Small intestine (tissue), 7 donors: ENCODE data around the gene TUBD1. TPM values are rescaled to one million over a fixed set of nuclear protein-coding genes. Genes with fewer than 3 reads are reported as not detected.
A peak's percentile ranks its signal among the peaks of the same experiment; 100 is the strongest.

Experiments used
- DNase-seq, 2 donors: peaks; one replicate each; pipeline versions ENCODE4 v3.0.0 to v3.0.0-alpha.2; 2013
- FAIRE-seq: peaks from 2 replicates; lab custom pipeline; 2012; peaks lifted over from hg19 to GRCh38; lab: Jason Lieb, UNC
- H3K27ac ChIP-seq, 3 donors: one replicate each; pipeline ENCODE4 v1.5.1; 2013; ENCODE audit warnings: low read length in 2 of 3, mild to moderate bottlenecking in 2 of 3, control low read depth in 1 of 3, inconsistent platforms in 1 of 3, low read depth in 1 of 3, moderate library complexity in 1 of 3
- H3K27me3 ChIP-seq, 3 donors: one replicate each; pipeline ENCODE4 v1.6.1; 2013; ENCODE audit warnings: low read length in 3 of 3, inconsistent platforms in 1 of 3; ENCODE audit not compliant: control insufficient read depth in 3 of 3, insufficient read depth in 3 of 3
- H3K36me3 ChIP-seq, 3 donors: one replicate each; pipeline ENCODE4 v1.6.1; 2013; ENCODE audit warnings: low read length in 3 of 3, inconsistent platforms in 1 of 3, low read depth in 1 of 3, mild to moderate bottlenecking in 1 of 3, moderate library complexity in 1 of 3; ENCODE audit not compliant: control insufficient read depth in 3 of 3, insufficient read depth in 2 of 3
- H3K4me1 ChIP-seq, 3 donors: one replicate each; pipeline ENCODE4 v1.6.1; 2013; ENCODE audit warnings: low read length in 2 of 3, inconsistent platforms in 1 of 3, low read depth in 1 of 3, mild to moderate bottlenecking in 1 of 3, moderate library complexity in 1 of 3; ENCODE audit not compliant: control insufficient read depth in 3 of 3, insufficient read depth in 2 of 3
- H3K4me3 ChIP-seq, 3 donors: one replicate each; pipeline ENCODE4 v1.5.1; 2013; ENCODE audit warnings: low read length in 3 of 3, control low read depth in 1 of 3, inconsistent platforms in 1 of 3, low read depth in 1 of 3, mild to moderate bottlenecking in 1 of 3, moderate library complexity in 1 of 3
- H3K9me3 ChIP-seq, 2 donors: one replicate each; pipeline ENCODE4 v1.6.1; 2013; ENCODE audit warnings: low read depth in 1 of 2, low read length in 1 of 2; ENCODE audit not compliant: control insufficient read depth in 2 of 2, insufficient read depth in 1 of 2
- WGBS, 3 donors: extraction: QIAGEN DNeasy Blood & Tissue Kit; methylation state at CpG; one replicate each; pipeline ENCODE4 v1.1.7; 2013; 5-methylcytosine and 5-hydroxymethylcytosine counted together
- polyA plus RNA-seq, 4 donors: library from polyadenylated mRNA; stranded (reverse) in 3 of 4; unstranded in 1 of 4; fragments of 200-250 nt in 3 of 4; fragments of 120-200 nt in 1 of 4; gene quantifications; one replicate each; pipeline versions ENCODE4 v1.2.1 to v1.2.3, GENCODE V29; 2013
- donor health status: healthy with polysubstance abuse.
- donor health status: control.
- donor health status: control.
- donor health status: Bipolar disorder and iron deficiency.
- donor health status: healthy.

Gene TUBD1
- polyA plus RNA-seq, 4 donors: 5.2 to 11.9 (median 7.4) TPM

DNA sequence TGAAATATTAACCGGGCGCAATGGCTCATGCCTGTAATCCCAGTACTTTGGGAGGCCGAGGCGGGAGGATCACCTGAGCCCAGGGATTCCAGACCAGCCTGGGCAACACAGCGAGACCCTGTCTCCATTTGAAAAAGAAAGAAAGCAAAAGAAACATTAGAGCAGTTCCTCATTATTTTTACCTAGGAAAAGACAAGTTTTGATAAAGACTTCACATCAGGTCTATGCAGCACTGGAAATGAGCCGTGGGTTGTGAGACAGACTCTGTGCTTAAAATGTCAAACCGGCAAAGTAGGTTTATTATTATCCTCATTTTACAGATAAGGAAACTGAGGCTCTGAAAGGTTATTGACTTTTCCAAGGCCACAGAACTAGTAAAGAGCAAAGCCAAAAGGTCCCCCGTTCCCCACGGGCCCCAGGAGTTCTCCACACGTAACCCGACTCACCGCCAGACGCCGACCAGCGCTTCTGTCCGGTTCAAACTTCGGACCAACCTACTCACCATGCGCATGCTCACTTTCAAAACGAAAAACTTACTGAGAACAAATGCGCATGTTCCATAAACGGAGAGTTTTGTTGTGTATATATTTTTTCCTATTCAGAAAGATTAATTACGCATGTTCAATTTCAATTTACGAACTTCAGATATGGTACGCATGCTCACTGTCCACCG is 356 bp downstream of the TUBD1 start:
- no peak for DNase-seq
- H3K27me3 ChIP-seq: no peaks in the 10 kb centered on the region
- 2 to 7% (median 3%) methylated on average over 25 of the region's 25 CpGs for WGBS, 3 donors
- H3K4me1 ChIP-seq: peaks cover 0 to 6% (median 0%) of the 10 kb centered on the region in 3 donors
- peak overlapping the region; percentile 41 to 88 (median 84) for H3K4me3 ChIP-seq
- H3K9me3 ChIP-seq: no peaks in the 10 kb centered on the region
- H3K27ac ChIP-seq: peak overlapping the region; percentile 25 to 83 (median 37)
- H3K36me3 ChIP-seq: peaks cover 0 to 8% (median 5%) of the 10 kb centered on the region in 3 donors
- no peak for FAIRE-seq

DNA sequence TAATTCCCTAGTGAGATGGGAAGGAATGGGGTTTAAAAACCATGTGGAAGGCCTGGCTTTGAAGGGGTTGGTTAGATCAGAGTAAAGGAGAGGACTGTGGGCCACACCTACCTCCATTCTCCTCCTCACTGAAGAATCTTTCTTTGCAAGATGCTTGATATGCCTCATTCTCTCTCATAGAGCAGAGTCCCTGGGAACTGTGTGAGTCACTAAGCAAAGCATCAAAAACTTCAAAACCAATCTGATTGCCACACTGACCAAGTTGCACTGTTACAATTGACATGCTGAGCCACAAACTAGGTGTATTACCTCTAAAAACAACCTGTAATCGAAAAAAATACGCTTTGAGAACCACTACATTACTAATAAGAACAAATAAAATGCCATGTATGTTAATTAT is 2.0 kb downstream of the TUBD1 start:
- 90 to 98% (median 94%) methylated on average over 2 of the region's 2 CpGs for WGBS, 3 donors
- FAIRE-seq: no peak
- Histone ChIP-seq H3K4me1 (peaks cover 0 to 6% (median 0%) of the 10 kb centered on the region in 3 donors), H3K4me3 (no peak overlapping the region), H3K9me3 (no peaks in the 10 kb centered on the region), H3K27me3 (no peaks in the 10 kb centered on the region), H3K27ac (no peak overlapping the region), H3K36me3 (peaks cover 0 to 13% (median 2%) of the 10 kb centered on the region in 3 donors)
- no peak for DNase-seq

DNA sequence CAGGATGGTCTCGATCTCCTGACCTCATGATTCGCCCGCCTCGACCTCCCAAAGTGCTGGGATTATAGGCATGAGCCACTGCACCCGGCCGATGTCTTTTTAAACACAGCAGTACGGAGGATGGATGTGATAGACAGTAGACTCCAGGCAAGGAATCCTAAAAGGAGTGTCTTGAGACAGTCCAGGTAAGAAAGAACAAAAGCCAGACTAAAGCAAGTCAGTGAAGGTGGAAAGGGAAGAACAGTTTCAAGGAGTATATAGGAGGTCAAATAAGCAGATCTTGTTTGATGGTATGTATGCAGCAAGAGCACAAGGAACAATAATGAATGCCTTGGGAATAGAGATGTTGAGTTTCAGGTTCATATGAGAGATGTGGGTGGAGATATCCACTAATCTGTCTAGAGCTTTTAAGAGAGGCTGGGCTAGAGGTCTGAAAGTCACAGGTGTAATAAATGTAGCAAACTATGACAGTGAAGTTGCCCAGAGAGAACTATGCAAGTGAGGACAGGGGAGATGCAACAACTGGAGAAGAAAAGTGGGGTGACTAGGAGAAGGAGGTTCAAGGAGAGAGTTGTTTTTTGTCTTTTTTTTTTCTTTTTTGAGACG is 4.5 kb downstream of the TUBD1 start:
- Histone ChIP-seq H3K4me3 (no peak overlapping the region), H3K27ac (no peak overlapping the region), H3K27me3 (no peaks in the 10 kb centered on the region), H3K4me1 (no peaks in the 10 kb centered on the region), H3K36me3 (peaks cover 5 to 30% (median 8%) of the 10 kb centered on the region in 3 donors), H3K9me3 (no peaks in the 10 kb centered on the region)
- 96 to 100% (median 96%) methylated on average over 8 of the region's 8 CpGs for WGBS, 3 donors
- FAIRE-seq: no peak
- DNase-seq: no peak

DNA sequence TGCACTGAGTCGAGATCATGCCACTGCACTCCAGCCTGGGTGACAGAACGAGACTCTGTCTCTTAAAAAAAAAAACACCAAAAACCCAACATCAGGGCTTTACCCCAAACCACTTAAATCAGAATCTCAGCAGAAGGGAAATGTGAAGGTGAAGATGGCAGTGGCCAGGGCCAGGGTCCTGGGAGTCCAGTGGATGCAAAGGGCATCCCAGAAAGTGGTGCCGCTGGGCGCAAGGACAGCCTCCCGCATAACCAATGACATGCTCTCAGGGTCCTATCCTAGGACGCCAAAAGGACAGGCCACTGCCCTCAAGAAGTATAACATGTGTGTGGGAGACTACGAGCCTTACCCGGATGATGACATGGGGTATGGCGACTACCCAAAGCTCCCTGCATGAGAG is 7.9 kb downstream of the TUBD1 start:
- no peak for FAIRE-seq
- 96 to 98% (median 98%) methylated on average over 9 of the region's 9 CpGs for WGBS, 3 donors
- H3K36me3 ChIP-seq: peaks cover 5 to 51% (median 8%) of the 10 kb centered on the region in 3 donors
- DNase-seq: no peak
- no peak overlapping the region for H3K4me3 ChIP-seq
- no peaks in the 10 kb centered on the region for H3K4me1 ChIP-seq
- H3K27me3 ChIP-seq: no peaks in the 10 kb centered on the region
- H3K9me3 ChIP-seq: no peaks in the 10 kb centered on the region
- no peak overlapping the region for H3K27ac ChIP-seq

DNA sequence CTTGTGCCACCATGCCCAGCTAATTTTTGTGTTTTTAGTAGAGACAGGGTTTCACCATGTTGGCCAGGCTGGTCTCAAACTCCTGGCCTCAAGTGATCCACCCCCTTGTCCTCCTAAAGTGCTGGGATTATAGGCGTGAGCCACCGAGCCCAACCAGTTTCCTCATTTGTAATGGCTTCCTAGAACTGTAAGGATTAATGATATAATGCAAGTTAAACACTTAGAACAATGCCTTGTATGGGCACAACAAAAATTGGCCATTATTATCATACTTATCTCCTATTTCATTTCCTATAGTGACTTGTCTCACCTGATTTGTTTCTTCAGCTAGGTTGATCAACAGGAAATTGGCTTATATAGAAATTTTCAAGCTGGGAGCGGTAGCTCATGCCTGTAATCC is 14.1 kb downstream of the TUBD1 start:
- no peak overlapping the region for H3K27ac ChIP-seq
- DNase-seq: no peak
- no peaks in the 10 kb centered on the region for H3K4me1 ChIP-seq
- peaks cover 0 to 54% (median 5%) of the 10 kb centered on the region in 3 donors for H3K36me3 ChIP-seq
- 87 to 94% (median 93%) methylated on average over 3 of the region's 3 CpGs for WGBS, 3 donors
- no peak for FAIRE-seq
- no peaks in the 10 kb centered on the region for H3K9me3 ChIP-seq
- H3K27me3 ChIP-seq: no peaks in the 10 kb centered on the region
- no peak overlapping the region for H3K4me3 ChIP-seq

DNA sequence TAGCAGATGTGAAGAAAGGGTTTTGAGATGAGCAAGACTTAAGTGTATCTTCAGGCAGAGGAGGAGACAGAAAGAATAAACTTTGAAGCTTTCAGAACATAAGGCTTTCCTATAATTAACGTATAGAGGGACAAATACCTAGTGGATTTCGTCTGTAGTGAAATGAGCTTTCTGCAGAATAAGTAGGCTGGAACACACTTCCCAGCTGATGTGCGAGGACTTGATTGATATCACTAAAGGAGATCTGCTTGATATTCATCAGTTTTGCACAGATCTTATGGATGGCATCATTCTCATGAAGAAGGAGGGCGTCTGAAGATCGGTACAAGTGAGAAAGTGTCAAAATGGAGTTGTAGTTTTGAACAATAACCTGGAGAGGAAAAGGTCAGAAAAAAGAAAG is 14.8 kb downstream of the TUBD1 start:
- 92 to 95% (median 93%) methylated on average over 5 of the region's 5 CpGs for WGBS, 3 donors
- Histone ChIP-seq H3K4me1 (no peaks in the 10 kb centered on the region), H3K27me3 (no peaks in the 10 kb centered on the region), H3K27ac (no peak overlapping the region), H3K36me3 (peaks cover 0 to 52% (median 5%) of the 10 kb centered on the region in 3 donors), H3K4me3 (no peak overlapping the region), H3K9me3 (no peaks in the 10 kb centered on the region)
- no peak for DNase-seq
- no peak for FAIRE-seq

DNA sequence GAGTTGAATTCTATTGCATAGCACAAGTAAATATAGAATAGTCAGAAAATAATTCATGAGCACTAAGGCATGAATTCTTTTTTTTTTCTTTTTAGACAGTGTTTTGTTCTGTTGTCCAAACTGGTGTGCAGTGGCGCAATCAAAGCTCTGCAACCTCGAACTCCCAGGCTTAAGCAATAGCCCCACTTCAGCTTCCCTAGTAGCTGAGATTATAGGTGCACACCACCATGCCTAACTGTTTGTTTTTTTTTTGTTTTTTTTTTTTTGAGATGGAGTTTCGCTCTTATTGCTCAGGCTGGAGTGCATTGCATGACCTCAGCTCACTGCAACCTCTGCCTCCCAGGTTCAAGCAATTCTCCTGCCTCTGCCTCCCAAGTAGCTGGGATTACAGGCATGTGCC is 16.6 kb downstream of the TUBD1 start:
- H3K36me3 ChIP-seq: peaks cover 0 to 46% (median 5%) of the 10 kb centered on the region in 3 donors
- H3K4me3 ChIP-seq: no peak overlapping the region
- WGBS, 3 donors: 93 to 95% (median 94%) methylated on average over 3 of the region's 3 CpGs
- no peaks in the 10 kb centered on the region for H3K27me3 ChIP-seq
- H3K4me1 ChIP-seq: no peaks in the 10 kb centered on the region
- no peak overlapping the region for H3K27ac ChIP-seq
- no peak for FAIRE-seq
- no peaks in the 10 kb centered on the region for H3K9me3 ChIP-seq
- DNase-seq: no peak

DNA sequence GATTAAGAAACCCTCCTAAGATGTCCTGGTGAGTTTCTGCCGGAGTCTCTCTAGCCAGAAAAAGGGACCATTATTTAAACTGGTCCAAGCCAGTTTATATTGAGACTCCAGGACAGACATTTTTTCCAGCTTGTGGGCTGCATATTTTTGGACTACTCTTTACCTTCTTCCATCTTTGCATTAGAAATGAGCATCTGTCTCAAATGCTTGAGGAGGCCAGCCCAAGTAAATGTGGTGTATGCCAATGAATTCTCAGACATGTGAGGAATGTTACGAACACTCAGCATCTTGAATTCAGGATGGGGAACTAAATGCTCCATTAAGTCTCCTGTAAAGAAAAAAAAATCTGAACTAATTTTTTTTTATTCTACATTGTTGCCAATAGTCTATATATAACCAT is 18.4 kb downstream of the TUBD1 start:
- Histone ChIP-seq H3K9me3 (no peaks in the 10 kb centered on the region), H3K27ac (no peak overlapping the region), H3K4me1 (no peaks in the 10 kb centered on the region), H3K27me3 (no peaks in the 10 kb centered on the region), H3K36me3 (peaks cover 0 to 42% (median 5%) of the 10 kb centered on the region in 3 donors), H3K4me3 (no peak overlapping the region)
- no peak for DNase-seq
- no peak for FAIRE-seq
- 96 to 98% (median 96%) methylated on average over 2 of the region's 2 CpGs for WGBS, 3 donors
